SK-N-SH (cell line): ENCODE measurements around the gene EXOC4. TPM values are rescaled to one million over a fixed set of nuclear protein-coding genes. Genes with fewer than 3 reads are reported as not detected.

Experiments
- CTCF ChIA-PET: fragments of 300-600, 350-600 bp; formaldehyde crosslinking; extraction: SDS; loops from one replicate; lab custom pipeline; 2021; lab: Yijun Ruan, JAX
- POLR2A ChIA-PET: fragments of 350-600 bp; sonication (Branson Sonifier 250); formaldehyde crosslinking; extraction: SDS; loops from one replicate; lab custom pipeline; 2020; ENCODE audit warnings: antibody characterized with exemption, inconsistent platforms; lab: Yijun Ruan, JAX
- DNase-seq: peaks from one replicate; pipeline ENCODE4 v3.0.0; 2012
- H2AFZ ChIP-seq: fragments of 200-600 bp; sonication (generic); 2 replicates; pipeline ENCODE4 v1.8.1; 2016; ENCODE audit warnings: antibody characterized with exemption, mild to moderate bottlenecking, low read depth
- H3F3A ChIP-seq: fragments of 200-600 bp; sonication (generic); replicated peaks from 2 replicates; pipeline ENCODE3; 2016; ENCODE audit warnings: antibody characterized with exemption, mild to moderate bottlenecking; ENCODE audit not compliant: insufficient read depth
- H3K27ac ChIP-seq, 2 experiments: fragments of 200-500 bp in 1 of 2; fragments of 200-600 bp in 1 of 2; sonication (Bioruptor generic) in 1 of 2; sonication (generic), shearing (Covaris generic) in 1 of 2; 2 replicates each; pipeline versions ENCODE4 v1.5.1 to v1.6.1; 2014 to 2016; ENCODE audit warnings: low read depth in 2 of 2, inconsistent platforms in 1 of 2, low read length in 1 of 2, mild to moderate bottlenecking in 1 of 2, mixed read lengths in 1 of 2
- H3K27me3 ChIP-seq: fragments of 200-600 bp; sonication (generic), shearing (Covaris generic); 2 replicates; pipeline ENCODE4 v1.6.1; 2016; ENCODE audit warnings: mixed run types; ENCODE audit not compliant: insufficient read depth
- H3K36me3 ChIP-seq, 2 experiments: fragments of 200-500 bp in 1 of 2; fragments of 200-600 bp in 1 of 2; sonication (Bioruptor generic) in 1 of 2; sonication (generic) in 1 of 2; replicated peaks in 1 of 2; 2 replicates each; pipeline versions ENCODE3 to v1.5.1; 2014 to 2016; ENCODE audit warnings: low read length in 1 of 2, mild to moderate bottlenecking in 1 of 2; ENCODE audit not compliant: insufficient read depth in 2 of 2, control insufficient read depth in 1 of 2
- H3K4me1 ChIP-seq, 2 experiments: fragments of 200-500 bp in 1 of 2; fragments of 200-600 bp in 1 of 2; sonication (Bioruptor generic) in 1 of 2; sonication (generic), shearing (Covaris generic) in 1 of 2; 2 replicates each; pipeline versions ENCODE4 v1.5.1 to v1.6.1; 2014 to 2016; ENCODE audit warnings: low read depth in 1 of 2, low read length in 1 of 2, mixed run types in 1 of 2; ENCODE audit not compliant: insufficient read depth in 2 of 2, control insufficient read depth in 1 of 2
- H3K4me2 ChIP-seq: fragments of 200-600 bp; sonication (generic), shearing (Covaris generic); 2 replicates; pipeline ENCODE4 v1.6.1; 2017; ENCODE audit warnings: mixed run types
- H3K4me3 ChIP-seq, 2 experiments: fragments of 200-500 bp in 1 of 2; fragments of 200-600 bp in 1 of 2; sonication (Bioruptor generic) in 1 of 2; sonication (generic), shearing (Covaris generic) in 1 of 2; 2 replicates each; pipeline versions ENCODE4 v1.5.1 to v1.8.1; 2014 to 2016; ENCODE audit warnings: low read depth in 2 of 2, inconsistent platforms in 1 of 2, low read length in 1 of 2, mild to moderate bottlenecking in 1 of 2, mixed read lengths in 1 of 2, moderate library complexity in 1 of 2
- H3K79me2 ChIP-seq: fragments of 200-600 bp; sonication (generic); 2 replicates; pipeline ENCODE4 v1.8.1; 2017; ENCODE audit warnings: mild to moderate bottlenecking; ENCODE audit not compliant: insufficient read depth
- H3K9ac ChIP-seq: fragments of 200-600 bp; sonication (generic); 2 replicates; pipeline ENCODE4 v1.6.1; 2017; ENCODE audit warnings: mixed run types
- H3K9me2 ChIP-seq: fragments of 200-600 bp; sonication (generic); 2 replicates; pipeline ENCODE4 v1.6.1; 2017; ENCODE audit warnings: mixed run types
- H3K9me3 ChIP-seq: fragments of 200-600 bp; sonication (generic); 2 replicates; pipeline ENCODE4 v1.6.1; 2017; ENCODE audit warnings: mixed run types, mild to moderate bottlenecking, moderate library complexity
- H4K20me1 ChIP-seq: fragments of 200-600 bp; sonication (generic); 2 replicates; pipeline ENCODE4 v1.6.1; 2017; ENCODE audit warnings: mild to moderate bottlenecking, mixed run types; ENCODE audit not compliant: insufficient read depth
- CTCF ChIP-seq: fragments of 200-600 bp; sonication (generic); IDR thresholded peaks from 2 replicates; pipeline ENCODE4 v1.6.1; 2017; ENCODE audit warnings: antibody characterized with exemption, mild to moderate bottlenecking, moderate library complexity
- ELF1 ChIP-seq: IDR thresholded peaks from 2 replicates; pipeline ENCODE4 v1.4.0; 2012
- GATA2 ChIP-seq: sonication (generic); formaldehyde crosslinking; IDR thresholded peaks from 2 replicates; pipeline ENCODE4 v1.5.0; 2020; ENCODE audit warnings: mild to moderate bottlenecking, missing genetic modification reagents
- JUND ChIP-seq: IDR thresholded peaks from 2 replicates; pipeline ENCODE4 v1.4.0; 2012
- MEF2A ChIP-seq: IDR thresholded peaks from 2 replicates; pipeline ENCODE4 v1.4.0; 2012; ENCODE audit warnings: low read depth, borderline replicate concordance
- MXI1 ChIP-seq: IDR thresholded peaks from 2 replicates; pipeline ENCODE4 v1.6.1; 2012; ENCODE audit warnings: mild to moderate bottlenecking, low read depth, low read length, improper control_type of control experiment
- NFIC ChIP-seq: IDR thresholded peaks from 2 replicates; pipeline ENCODE4 v1.4.0; 2012; ENCODE audit warnings: borderline replicate concordance
- RXRA ChIP-seq: IDR thresholded peaks from 2 replicates; pipeline ENCODE4 v1.4.0; 2012; ENCODE audit warnings: low read depth, mild to moderate bottlenecking, borderline replicate concordance
- TAF1 ChIP-seq: IDR thresholded peaks from 2 replicates; pipeline ENCODE4 v1.6.1; 2012; ENCODE audit warnings: low read depth, mild to moderate bottlenecking, low read length, moderate library complexity, borderline replicate concordance
- TCF12 ChIP-seq: IDR thresholded peaks from 2 replicates; pipeline ENCODE4 v1.4.0; 2012
- TEAD4 ChIP-seq: IDR thresholded peaks from 2 replicates; pipeline ENCODE4 v1.4.0; 2012; ENCODE audit warnings: mild to moderate bottlenecking, borderline replicate concordance; ENCODE audit not compliant: insufficient read depth
- YY1 ChIP-seq: IDR thresholded peaks from 2 replicates; pipeline ENCODE4 v1.4.0; 2012; ENCODE audit warnings: low read depth, mild to moderate bottlenecking
- WGBS: methylation state at CpG from one replicate; pipeline ENCODE4 v1.1.6; 2017; ENCODE audit warnings: low lambda C conversion rate; 5-methylcytosine and 5-hydroxymethylcytosine counted together
- polyA plus RNA-seq, 3 experiments: library from polyadenylated mRNA; depleted of rRNA; stranded (reverse); fragments of >200 nt; gene quantifications; 2 replicates each; pipeline ENCODE4 v1.2.3, GENCODE V29; 2012
- TF ChIP-seq, protein P1 (sequence below): IDR thresholded peaks from 2 replicates; pipeline ENCODE4 v1.6.1; 2012; ENCODE audit warnings: mild to moderate bottlenecking, low read depth, low read length, moderate library complexity
- TF ChIP-seq, protein P2 (sequence below): fragments of 150-350 bp; IDR thresholded peaks from 2 replicates; pipeline ENCODE4 v1.6.1; 2017; ENCODE audit warnings: antibody characterized with exemption, low read length, low read depth, borderline replicate concordance

EXOC4 gene
- polyA plus RNA-seq, 1 of the 3 experiments (the other 2 are of a cell fraction) = 37.3 TPM

DNA sequence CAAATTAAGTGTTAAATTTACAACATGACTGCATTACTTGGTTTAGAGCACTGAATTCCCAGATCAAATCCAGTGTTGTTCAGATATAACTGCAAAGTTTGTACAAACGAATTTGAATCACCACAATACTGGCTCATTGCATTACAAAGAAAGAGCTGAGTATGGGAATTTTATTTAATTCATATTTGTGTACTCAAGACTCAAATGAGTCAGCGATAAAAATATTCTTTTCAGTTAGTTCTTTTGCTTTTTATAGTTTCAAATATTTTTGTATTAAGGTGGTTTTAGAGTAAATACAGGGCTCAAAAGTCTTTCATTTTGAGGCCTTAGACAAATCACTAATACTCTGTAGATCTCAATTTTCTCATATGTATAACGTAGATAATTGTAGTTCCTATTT is 805.6 kb downstream of the EXOC4 start:
- ChIA-PET CTCF (interaction anchor here (1.0 to 2.1 kb wide), 2 partner anchors 42 to 82 kb away, joined by 3 to 9 read pairs; no protein-coding TSS in a partner anchor), POLR2A (no interaction called here)
- no peaks in the 10 kb centered on the region for H3F3A ChIP-seq
- no peak overlapping the region for H2AFZ ChIP-seq
- H3K4me3 ChIP-seq = no peak overlapping the region
- H3K9me3 ChIP-seq = no peaks in the 10 kb centered on the region
- no peaks in the 10 kb centered on the region for H3K9me2 ChIP-seq
- H3K79me2 ChIP-seq = no peaks in the 10 kb centered on the region
- 78% methylated on average over 3 of the region's 3 CpGs for WGBS
- H3K9ac ChIP-seq = no peak overlapping the region
- peaks cover 0 to 7% of the 10 kb centered on the region in 2 experiments; a peak in 2 of 4 replicates for H3K4me1 ChIP-seq
- peaks cover 4 to 11% of the 10 kb centered on the region in 2 experiments for H3K36me3 ChIP-seq
- H3K4me2 ChIP-seq = no peak overlapping the region
- no peak for DNase-seq
- no peaks in the 10 kb centered on the region for H3K27me3 ChIP-seq
- no peak for TF ChIP-seq RXRA
- no peak for TF ChIP-seq ELF1
- TF ChIP-seq NFIC = no peak
- no peak for TF ChIP-seq TEAD4
- no peak for TF ChIP-seq YY1
- no peak for TF ChIP-seq GATA2
- TF ChIP-seq, protein P1, sequence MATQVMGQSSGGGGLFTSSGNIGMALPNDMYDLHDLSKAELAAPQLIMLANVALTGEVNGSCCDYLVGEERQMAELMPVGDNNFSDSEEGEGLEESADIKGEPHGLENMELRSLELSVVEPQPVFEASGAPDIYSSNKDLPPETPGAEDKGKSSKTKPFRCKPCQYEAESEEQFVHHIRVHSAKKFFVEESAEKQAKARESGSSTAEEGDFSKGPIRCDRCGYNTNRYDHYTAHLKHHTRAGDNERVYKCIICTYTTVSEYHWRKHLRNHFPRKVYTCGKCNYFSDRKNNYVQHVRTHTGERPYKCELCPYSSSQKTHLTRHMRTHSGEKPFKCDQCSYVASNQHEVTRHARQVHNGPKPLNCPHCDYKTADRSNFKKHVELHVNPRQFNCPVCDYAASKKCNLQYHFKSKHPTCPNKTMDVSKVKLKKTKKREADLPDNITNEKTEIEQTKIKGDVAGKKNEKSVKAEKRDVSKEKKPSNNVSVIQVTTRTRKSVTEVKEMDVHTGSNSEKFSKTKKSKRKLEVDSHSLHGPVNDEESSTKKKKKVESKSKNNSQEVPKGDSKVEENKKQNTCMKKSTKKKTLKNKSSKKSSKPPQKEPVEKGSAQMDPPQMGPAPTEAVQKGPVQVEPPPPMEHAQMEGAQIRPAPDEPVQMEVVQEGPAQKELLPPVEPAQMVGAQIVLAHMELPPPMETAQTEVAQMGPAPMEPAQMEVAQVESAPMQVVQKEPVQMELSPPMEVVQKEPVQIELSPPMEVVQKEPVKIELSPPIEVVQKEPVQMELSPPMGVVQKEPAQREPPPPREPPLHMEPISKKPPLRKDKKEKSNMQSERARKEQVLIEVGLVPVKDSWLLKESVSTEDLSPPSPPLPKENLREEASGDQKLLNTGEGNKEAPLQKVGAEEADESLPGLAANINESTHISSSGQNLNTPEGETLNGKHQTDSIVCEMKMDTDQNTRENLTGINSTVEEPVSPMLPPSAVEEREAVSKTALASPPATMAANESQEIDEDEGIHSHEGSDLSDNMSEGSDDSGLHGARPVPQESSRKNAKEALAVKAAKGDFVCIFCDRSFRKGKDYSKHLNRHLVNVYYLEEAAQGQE = no peak
- no peak for TF ChIP-seq MEF2A
- no peak for TF ChIP-seq TCF12
- TF ChIP-seq MXI1 = no peak
- TF ChIP-seq TAF1 = no peak
- TF ChIP-seq, protein P2, sequence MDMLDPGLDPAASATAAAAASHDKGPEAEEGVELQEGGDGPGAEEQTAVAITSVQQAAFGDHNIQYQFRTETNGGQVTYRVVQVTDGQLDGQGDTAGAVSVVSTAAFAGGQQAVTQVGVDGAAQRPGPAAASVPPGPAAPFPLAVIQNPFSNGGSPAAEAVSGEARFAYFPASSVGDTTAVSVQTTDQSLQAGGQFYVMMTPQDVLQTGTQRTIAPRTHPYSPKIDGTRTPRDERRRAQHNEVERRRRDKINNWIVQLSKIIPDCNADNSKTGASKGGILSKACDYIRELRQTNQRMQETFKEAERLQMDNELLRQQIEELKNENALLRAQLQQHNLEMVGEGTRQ = no peak
- TF ChIP-seq CTCF = no peak
- no peak for TF ChIP-seq JUND
- H3K27ac ChIP-seq = no peak overlapping the region
- H4K20me1 ChIP-seq = no peaks in the 10 kb centered on the region
